ENCODE data around the gene THADA.

- no peak for TF ChIP-seq CTCF (IDR thresholded peaks at IDR 0.05)
- peak in 1 of 4 donors; percentile 18 for TF ChIP-seq POLR2AphosphoS5 (IDR thresholded peaks at IDR 0.05)
- no peak for TF ChIP-seq POLR2A (IDR thresholded peaks at IDR 0.05)
Measured at GRCh38 chr2:43531251-43531650, 64.6 kb downstream of the THADA start.
